Stimulated activated CD8-positive, alpha-beta memory T cell treated with anti-CD3 and anti-CD28 coated beads, Interleukin-7, amount 100 ng/mL, for 48 hours (primary cell): ENCODE results near the gene CCL22.
A peak's percentile ranks its signal among the peaks of the same experiment; 100 is the strongest.
"Not testable (repeated sequence)": the region's sequence is repeated elsewhere in the genome, so short reads cannot be mapped to it uniquely, and the experiment has no call there.

Experiments
- DNase-seq, 2 donors: peaks; one replicate each; pipeline ENCODE4 v3.0.0-alpha.2; 2020; ENCODE audit warnings: low read depth in 1 of 2; ENCODE audit errors: extremely low read depth in 1 of 2

Gene CCL22

DNA sequence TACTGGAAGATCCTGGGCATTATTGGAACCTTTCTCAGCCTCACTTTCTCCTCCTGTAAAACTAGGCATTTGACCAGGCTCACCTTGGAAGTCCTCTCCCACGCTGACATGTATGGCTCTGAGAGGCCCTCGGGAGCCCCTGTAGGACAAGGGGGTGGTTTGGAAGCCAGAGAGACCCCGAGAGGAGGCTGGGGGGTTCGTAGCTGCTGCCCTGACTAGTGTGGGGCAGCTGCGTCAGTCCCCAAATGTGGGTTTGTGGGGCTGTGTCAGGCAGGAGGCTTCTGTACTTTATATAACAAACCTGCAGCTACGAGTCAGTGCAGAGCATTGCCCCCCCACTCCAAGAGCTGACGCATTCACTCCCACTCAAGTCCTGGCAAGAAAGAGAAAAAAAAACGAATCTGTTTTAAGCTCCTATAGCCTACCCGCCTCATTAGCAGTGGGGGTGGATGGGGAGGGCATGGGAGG is 15.5 kb downstream of the CCL22 start:
- DNase-seq, result peak in 1 of 2 donors; percentile 3

DNA sequence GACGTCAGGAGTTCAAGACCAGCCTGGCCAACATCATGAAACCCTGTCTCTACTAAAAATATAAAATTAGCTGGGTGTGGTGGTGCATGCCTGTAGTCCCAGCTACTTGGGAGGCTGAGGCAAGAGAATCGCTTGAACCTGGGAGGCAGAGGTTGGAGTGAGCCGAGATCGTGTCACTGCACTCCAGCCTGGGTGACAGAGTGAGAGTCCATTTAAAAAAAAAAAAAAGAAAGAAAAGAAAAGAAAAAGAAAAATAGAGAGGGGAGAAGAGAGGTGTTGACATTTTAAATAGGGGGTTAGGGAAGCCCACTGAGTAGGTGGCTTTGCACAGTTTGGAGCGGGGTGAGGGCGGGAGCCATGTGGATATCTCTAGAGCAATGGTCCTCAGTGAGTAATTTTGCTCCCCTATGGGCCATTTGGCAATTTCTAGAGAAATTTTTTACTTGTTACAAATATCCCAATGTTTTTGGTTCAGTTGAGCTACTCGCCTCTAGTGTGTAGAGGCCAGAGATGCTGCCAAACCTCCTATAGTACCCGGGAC is 16.4 kb downstream of the CCL22 start:
- DNase-seq, result not testable (repeated sequence)

DNA sequence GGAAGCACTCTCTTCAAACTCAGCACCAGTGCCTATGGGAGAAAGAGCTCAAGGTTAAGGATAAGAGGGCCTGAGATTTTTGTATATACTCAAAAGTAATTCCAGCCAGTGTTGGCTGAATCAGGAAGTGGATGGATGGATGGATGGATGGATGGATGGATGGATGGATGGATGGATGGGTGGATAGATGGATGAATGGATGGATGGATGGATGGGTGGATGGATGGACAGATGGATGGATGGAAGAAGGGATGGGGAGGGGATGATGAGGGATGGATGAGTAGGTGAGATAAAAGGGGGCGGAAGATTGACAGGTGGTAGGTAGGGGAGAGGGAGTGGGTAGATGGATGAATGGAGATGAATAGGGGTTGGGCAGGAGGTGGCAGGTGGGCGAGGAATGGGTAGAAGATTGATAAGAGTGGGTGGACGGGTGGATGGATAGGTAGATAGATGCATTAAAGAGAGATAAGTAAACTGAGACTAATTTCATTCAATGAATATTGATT is 17.8 kb downstream of the CCL22 start:
- no peak for DNase-seq

DNA sequence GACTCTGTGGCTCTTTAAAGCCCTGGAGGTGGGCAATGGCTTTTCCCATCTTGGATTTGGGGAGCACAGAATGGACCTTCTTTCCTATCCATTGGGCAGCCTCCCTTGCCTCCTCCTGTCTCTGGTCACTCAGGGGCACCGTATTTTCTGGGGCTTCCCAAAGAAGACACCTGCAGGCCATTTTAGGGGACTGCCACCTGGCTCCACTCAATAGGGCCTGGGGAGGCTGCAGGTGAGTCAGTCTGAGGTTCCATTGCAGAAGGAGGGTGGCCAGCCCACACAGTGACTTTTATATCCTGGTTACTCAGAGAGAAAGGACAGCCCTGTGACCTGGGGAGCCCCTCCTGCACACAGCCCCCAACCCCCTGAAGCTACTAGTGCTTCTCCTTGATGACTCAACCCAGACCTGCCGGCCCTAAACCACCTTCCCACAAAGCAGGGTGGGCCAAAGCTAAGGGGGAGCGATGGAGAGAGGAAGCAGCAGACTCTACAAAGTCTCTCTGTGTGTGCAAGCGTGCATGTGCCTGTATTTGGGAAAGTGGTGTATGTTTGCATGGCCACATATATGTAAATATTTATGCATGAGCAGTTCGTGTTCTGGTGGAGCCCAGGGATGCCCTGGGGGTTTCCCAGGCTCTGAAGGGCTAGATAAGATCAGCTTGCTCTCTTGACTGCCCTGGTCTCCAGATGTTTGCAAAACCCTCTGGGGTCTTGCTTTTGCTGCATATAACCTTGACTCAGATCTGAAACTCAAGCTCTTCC is 18.7 kb downstream of the CCL22 start:
- DNase-seq, result peak; percentile 39 to 74

DNA sequence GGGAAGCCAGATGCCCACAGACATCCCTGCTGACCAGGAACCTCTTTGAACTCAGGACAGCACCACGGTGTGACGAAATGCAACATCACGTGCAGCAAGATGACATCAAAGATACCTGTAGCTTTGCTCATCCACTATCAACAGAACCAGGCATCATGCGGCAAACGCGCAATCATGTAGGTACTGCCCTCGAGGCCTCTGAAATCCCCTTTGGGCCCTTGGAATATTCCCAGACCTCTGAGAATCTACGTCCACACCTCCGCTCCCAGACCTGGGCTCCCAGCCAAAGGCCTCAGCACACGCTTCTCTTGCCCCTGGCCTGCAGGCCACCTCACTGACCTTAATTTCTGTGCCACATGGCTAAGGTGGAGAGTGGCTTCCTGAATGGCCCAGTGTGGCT is 21.0 kb downstream of the CCL22 start:
- DNase-seq, result no peak

DNA sequence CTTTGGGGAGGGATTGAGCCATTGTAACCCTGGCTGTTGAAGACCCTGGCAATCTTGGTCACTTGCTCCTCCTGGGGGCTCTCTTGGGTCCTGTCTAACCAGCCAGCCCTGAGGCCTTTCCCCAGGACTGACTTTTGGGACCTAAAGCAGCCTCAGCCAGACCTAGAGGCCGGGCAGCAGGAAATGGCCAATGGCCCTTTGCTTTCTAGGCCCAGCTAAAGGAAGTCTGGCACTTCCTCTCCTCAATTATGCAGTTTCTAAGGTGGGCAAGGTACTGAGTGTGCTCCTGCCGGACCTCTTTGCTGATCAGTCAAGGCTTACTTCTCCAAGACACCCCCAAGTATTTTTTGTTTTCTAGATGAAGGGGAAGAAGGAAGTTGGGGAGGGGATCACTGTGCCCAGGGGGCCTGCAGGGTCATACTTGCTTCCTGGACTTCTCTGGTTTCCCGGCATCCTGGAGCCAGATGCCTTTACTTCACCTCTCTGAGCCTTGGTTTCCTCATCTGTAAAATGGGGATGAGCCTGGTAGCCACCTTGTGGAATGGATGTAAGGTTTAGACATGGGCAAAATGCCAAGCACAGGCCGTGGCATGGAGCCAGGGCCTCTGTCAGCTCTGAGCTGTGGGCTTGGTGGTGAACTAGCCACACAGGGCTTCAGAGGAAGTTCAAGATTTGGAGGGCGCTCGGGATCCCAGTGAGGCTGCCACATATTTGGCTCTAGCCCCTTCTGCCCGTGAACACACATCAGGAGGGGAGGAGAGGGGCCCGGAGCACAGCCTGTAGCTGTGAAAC is 22.3 kb downstream of the CCL22 start:
- DNase-seq, result no peak

DNA sequence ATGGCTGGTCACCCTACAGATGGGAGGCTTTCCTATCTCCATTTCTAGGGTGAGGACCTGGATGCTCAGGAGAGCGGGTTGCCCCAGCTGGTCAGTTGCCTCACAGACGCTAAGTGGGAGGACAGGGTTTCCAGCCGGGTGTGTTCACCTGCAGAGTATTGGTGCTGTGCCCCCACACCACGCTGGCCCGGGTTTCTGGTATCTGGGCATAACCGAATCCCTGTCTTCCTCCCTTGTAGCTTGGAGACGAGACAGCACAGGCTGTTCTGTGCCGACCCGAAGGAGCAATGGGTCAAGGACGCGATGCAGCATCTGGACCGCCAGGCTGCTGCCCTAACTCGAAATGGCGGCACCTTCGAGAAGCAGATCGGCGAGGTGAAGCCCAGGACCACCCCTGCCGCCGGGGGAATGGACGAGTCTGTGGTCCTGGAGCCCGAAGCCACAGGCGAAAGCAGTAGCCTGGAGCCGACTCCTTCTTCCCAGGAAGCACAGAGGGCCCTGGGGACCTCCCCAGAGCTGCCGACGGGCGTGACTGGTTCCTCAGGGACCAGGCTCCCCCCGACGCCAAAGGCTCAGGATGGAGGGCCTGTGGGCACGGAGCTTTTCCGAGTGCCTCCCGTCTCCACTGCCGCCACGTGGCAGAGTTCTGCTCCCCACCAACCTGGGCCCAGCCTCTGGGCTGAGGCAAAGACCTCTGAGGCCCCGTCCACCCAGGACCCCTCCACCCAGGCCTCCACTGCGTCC is 23.4 kb downstream of the CCL22 start:
- no peak for DNase-seq

DNA sequence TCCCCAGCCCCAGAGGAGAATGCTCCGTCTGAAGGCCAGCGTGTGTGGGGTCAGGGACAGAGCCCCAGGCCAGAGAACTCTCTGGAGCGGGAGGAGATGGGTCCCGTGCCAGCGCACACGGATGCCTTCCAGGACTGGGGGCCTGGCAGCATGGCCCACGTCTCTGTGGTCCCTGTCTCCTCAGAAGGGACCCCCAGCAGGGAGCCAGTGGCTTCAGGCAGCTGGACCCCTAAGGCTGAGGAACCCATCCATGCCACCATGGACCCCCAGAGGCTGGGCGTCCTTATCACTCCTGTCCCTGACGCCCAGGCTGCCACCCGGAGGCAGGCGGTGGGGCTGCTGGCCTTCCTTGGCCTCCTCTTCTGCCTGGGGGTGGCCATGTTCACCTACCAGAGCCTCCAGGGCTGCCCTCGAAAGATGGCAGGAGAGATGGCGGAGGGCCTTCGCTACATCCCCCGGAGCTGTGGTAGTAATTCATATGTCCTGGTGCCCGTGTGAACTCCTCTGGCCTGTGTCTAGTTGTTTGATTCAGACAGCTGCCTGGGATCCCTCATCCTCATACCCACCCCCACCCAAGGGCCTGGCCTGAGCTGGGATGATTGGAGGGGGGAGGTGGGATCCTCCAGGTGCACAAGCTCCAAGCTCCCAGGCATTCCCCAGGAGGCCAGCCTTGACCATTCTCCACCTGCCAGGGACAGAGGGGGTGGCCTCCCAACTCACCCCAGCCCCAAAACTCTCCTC is 24.1 kb downstream of the CCL22 start:
- no peak for DNase-seq

DNA sequence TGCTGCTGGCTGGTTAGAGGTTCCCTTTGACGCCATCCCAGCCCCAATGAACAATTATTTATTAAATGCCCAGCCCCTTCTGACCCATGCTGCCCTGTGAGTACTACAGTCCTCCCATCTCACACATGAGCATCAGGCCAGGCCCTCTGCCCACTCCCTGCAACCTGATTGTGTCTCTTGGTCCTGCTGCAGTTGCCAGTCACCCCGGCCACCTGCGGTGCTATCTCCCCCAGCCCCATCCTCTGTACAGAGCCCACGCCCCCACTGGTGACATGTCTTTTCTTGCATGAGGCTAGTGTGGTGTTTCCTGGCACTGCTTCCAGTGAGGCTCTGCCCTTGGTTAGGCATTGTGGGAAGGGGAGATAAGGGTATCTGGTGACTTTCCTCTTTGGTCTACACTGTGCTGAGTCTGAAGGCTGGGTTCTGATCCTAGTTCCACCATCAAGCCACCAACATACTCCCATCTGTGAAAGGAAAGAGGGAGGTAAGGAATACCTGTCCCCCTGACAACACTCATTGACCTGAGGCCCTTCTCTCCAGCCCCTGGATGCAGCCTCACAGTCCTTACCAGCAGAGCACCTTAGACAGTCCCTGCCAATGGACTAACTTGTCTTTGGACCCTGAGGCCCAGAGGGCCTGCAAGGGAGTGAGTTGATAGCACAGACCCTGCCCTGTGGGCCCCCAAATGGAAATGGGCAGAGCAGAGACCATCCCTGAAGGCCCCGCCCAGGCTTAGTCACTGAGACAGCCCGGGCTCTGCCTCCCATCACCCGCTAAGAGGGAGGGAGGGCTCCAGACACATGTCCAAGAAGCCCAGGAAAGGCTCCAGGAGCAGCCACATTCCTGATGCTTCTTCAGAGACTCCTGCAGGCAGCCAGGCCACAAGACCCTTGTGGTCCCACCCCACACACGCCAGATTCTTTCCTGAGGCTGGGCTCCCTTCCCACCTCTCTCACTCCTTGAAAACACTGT is 25.0 kb downstream of the CCL22 start:
- DNase-seq, result no peak

DNA sequence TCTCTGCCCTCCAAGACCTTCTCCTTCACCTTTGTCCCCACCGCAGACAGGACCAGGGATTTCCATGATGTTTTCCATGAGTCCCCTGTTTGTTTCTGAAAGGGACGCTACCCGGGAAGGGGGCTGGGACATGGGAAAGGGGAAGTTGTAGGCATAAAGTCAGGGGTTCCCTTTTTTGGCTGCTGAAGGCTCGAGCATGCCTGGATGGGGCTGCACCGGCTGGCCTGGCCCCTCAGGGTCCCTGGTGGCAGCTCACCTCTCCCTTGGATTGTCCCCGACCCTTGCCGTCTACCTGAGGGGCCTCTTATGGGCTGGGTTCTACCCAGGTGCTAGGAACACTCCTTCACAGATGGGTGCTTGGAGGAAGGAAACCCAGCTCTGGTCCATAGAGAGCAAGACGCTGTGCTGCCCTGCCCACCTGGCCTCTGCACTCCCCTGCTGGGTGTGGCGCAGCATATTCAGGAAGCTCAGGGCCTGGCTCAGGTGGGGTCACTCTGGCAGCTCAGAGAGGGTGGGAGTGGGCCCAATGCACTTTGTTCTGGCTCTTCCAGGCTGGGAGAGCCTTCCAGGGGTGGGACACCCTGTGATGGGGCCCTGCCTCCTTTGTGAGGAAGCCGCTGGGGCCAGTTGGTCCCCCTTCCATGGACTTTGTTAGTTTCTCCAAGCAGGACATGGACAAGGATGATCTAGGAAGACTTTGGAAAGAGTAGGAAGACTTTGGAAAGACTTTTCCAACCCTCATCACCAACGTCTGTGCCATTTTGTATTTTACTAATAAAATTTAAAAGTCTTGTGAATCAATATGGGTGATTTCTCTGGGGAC is 25.9 kb downstream of the CCL22 start:
- DNase-seq, result no peak

DNA sequence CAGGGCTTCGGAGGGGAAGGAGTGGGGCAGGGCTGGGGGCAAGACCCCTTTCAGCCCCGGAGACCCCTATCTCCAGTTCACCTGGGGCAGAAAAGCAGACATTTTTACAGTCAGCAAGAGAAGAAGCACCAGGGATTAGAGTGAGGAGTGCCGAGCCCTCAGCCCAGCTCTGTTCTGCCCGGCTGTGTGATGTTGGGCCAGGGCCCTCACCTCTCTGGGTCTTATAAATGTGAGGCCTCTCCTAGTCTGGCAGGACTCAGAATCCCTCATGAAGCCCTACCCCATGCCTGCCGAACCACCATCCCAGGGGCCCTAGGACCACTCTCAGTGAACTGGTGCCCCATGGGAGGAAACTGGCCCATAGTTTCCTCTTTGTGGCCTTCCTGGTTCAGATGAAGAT is 26.5 kb downstream of the CCL22 start:
- DNase-seq, result no peak

DNA sequence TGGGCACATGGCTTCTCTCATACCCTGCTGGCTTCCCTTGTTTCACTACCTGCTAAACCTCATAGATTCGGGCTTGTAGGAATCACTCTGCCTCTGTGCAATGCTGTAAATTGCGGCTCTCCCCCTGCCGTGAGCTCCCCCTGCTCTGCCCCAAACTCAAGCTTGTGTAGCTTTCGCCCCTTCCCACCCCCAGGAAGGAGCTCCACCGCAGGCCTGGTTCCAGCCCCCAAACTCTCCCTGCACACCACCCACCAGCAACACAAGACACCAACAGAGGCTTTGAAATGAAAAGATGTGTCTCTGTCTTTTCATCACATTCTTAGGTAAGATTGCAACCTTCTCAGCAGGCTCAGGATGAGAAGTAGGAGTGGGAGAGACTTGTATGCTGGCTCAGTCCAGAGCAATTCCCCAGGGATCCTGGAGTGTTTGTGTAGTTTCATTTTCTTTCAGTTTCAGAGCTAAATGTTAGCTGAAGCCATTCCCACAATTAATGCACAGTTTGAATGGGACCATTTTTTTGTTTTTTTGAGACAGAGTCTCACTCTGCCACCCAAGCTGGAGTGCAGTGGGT is 27.9 kb downstream of the CCL22 start:
- DNase-seq, result no peak

DNA sequence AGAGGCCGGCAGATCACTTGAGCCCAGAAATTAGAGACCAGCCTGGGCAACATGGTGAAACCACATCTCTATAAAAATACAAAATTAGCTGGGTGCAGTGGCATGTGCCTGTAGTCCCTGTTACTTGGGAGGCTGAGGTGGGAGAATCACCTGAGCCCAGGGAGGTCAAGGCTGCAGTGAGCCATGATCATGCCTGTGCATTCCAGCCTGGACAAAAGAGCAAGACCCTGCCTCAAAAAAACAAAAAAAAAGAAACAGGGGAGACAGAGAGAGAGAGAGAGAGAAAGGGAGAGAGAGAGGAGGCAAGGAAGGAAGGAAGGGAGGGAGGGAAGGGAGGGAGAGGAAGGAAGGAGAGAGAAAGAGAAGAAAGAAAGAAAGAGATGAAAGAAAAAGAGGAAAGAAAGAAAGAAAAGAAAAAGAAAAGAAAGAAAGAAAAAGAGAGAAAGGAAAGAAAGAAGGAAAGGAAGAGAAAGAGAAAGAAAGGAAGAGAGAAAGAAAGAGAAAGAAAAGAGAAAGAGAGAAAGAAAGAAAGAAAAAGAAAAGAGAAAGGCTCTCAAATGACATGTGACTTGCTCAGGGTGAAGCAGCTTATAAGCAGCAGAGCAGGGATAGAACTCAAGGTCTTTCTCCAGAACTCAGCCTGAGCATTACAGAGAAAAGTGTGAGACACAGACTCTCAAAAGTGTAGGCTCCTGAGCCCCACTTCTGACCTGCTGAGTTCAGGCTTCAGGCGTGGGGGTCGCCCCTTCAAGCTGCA is 29.2 kb downstream of the CCL22 start:
- DNase-seq, result no peak

DNA sequence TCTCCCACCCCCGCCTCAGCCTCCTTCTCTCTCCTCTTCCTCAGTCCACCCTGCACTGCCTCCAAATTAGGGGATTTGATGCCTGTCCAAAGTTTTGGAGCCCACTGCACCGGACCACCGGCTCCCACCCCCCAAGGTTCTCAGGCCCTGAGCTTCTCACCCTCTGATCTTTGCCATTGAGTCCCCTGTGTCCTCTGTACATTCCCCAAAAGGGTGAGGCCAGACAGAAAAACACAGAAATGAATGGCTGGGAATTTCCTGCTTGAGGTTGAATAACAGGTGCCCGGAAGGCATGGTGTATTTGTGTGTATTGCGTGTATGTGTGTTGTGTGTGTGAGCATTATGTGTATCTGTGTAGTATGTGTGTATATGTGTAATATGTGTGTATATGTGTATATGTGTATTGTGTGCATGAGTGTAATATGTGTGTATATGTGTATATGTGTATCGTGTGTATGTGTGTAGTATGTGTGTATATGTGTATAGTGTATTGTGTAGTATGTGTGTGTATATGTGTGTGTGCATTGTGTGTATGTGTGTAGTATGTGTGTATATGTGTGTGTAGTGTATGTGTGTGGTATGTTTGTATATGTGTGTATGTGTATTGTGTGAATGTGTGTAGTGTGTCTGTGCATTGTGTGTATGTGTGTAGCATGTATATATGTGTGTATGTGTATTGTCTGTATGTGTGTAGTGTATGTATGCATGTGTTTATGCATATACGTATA is 29.9 kb downstream of the CCL22 start:
- DNase-seq, result no peak

DNA sequence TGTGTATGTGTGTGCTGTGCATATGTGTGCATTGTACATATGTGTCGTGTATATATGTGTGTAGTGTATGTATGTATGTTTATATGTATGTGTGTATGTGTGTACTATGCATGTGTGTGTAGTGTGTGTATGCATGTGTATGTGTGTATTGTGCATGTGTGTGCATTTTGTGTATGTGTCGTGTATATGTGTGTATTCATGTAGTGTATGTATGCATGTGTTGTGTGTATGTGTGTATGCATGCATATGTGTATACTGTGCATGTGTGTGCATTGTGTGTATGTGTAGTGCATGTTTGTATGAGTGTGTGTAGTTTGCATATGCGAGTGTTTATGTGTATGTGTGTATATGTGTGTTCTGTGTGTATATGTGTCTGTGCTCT is 30.5 kb downstream of the CCL22 start:
- DNase-seq, result no peak

DNA sequence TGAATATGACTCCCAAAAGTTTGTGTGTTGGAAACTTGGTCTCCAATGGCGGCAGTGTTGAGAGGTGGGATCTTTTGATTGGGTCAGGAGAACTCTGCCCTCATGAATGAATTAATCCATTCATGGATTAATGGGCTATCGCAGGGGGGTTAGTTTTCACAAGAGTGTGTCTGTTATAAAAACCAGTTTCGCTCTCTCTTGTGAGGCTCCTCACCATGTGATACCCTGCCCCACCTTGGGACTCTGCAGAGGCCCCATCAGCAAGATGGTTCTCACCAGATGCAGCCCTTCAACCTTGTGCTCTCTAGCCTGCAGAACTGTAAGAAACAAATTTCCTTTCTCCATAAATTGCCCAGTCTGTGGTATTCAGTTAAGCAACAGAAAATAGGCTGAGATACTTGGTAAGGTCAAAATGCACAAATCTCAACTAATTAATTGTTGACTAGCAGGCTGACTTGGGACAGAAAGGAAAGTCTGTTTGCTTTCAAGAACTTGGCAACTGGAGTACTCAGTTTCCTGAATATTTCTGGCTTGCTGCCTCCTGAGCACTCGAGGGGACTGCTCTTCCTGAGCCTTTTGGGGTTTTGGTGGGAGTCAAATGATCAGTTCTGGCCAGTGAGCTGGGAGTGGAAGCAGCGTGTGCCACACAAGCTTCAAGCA is 32.2 kb downstream of the CCL22 start:
- no peak for DNase-seq
